GM21619 (cell line): ENCODE results near the gene BPIFB3.

ENCODE experiments used
- ATAC-seq: cut with Tn5 transposase; IDR thresholded peaks from one replicate; pipeline ENCODE4 v1.9.1; 2021; ENCODE audit not compliant: unreplicated experiment

Gene BPIFB3

GRCh38 chr20:33061658-33062028, 7.9 kb downstream of the BPIFB3 start:
- ATAC-seq, result no peak

DNA sequence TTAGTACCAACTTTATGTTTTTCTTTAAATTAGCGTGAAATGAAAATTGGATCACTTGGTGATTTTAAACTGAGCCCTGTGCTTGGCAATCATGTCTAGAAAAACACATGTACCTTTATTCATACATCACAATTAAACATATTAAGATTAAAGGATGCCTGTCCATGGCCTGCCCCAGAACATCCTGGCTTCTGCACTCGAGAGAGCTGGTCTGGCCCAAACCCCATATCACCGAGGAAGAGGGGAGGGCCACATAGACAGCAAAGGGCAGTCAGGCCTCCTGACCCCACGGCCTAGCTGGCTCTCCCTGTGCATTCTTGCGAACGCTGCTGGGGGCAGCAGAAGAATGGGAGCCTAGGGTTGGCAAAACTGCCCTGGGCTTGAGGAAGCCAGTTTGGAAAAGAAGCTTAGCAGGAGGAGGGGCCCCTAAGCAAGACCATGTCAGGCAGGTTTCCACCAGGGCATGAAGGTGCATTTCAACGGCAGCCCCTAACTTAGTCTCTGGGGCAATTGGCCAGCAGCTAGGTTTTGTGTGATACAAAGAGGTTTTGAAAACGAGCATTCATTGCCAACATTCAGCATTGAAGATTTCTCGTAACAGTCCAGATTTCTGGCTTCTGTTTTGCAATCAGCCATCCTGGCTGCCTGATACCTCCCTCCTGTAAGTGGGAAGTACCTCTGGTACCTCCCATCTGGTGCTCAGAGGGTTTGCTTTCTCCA, 8.6 kb downstream of the BPIFB3 start:
- ATAC-seq, result no peak

DNA sequence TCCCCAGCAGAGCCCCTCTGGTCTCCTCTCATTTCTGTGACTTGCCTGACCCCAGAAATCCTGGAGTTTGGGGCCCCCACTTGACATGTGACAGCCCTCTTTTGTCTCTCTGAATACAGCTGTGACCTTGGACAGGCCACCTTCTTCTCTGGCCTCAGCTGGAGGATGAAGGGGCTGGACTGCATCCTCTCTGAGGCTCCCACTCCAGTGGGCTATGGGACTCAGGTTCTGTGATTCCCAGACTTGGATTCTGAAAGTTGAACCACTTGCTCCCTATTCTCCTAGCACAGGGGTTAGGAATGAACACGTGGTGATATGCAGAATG, 9.1 kb downstream of the BPIFB3 start:
- no peak for ATAC-seq

DNA sequence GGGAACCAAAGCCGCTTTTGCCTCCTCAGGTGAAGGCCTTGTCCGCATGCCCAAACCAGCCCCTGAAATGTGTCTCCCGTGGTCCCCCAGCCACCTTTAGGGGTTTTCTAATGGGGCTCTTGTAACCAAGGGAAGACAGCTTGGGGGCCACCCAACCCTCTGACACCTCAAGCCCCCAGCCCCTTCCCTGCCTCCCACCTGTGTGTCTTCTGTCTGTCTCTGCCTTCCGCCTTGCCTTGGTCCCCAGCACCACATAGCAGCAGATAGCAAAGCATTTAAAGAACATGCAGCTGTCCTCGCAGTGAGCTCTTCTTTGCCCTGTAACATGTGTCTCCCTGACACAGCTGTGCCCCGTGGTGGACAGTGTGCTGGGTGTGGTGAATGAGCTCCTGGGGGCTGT, 9.6 kb downstream of the BPIFB3 start:
- no peak for ATAC-seq

DNA sequence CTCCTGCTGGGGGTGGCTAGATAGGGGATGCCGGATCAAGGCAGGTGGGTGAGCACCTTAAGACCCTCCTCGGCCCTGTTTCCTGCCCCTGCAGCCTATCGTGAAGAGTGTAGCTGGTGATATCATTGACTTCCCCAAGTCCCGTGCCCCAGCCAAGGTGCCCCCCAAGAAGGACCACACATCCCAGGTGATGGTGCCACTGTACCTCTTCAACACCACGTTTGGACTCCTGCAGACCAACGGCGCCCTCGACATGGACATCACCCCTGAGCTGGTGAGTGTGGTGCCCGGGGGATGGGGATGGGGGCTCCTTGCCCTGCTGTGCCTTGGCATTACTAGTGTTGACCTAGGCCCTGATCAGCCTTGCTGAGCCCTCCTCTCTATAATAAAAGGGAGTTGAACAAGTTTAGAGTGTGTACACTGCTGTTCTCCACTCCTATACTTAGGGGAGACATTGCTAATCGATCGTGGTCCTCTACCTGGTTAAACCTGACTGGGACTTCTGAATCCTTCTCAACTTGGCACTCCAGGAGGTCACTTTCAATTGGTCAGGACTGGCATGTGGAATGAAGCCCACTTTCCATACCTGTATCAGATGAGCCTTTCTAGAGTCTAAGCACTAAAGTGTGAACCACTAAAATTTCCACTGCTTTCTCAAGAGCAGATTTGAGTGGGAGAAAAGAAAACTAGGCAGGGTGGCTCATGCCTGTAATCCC, 11.0 kb downstream of the BPIFB3 start:
- no peak for ATAC-seq

DNA sequence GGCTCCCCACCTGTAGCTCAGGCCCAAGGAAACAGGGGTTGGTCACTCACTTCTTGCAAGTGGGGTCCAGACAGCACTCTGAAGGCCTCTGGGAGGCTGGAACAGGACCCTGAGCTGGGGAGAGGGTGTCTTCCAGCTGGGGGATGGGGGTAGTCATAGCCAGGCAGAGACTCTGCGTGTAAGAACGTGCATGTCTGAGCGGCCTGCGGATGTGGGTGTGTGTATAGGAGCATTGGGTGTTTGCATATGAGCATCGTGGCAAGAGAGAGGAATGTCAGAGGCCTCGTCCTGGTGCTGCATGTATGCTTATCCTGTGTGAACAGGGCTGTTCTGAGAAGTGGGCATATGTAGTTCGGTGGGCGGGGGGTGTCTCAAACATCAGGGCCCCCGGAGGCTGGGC, 12.1 kb downstream of the BPIFB3 start:
- no peak for ATAC-seq

GRCh38 chr20:33067806-33068205, 14.1 kb downstream of the BPIFB3 start:
- ATAC-seq, result no peak

GRCh38 chr20:33068251-33068939, 14.7 kb downstream of the BPIFB3 start:
- no peak for ATAC-seq

- no peak for ATAC-seq
These were observed 16.0 kb downstream of the BPIFB3 start for GRCh38 chr20:33069673-33070072.

- no peak for ATAC-seq
These were observed 16.7 kb downstream of the BPIFB3 start for GRCh38 chr20:33070111-33071053.

DNA sequence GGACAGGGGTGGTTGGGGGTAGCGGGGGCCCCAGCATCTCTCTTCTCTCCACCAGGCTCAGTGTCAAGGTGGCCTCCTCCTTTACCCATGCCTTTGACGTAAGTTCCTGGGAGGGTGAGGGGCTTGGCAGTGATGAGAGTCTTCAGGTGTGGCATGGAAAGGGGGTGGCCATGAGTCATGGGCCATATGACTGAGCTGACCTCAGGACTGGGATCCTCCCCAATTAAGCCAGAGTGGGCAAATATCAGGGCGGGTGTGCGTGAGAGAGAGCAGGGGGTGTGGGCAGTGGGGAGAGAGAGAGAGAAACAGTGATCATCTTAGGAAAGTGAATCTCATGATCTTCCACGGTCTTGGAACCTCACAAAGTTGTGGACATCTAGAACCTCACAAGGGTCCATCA, 17.5 kb downstream of the BPIFB3 start:
- ATAC-seq, result no peak

DNA sequence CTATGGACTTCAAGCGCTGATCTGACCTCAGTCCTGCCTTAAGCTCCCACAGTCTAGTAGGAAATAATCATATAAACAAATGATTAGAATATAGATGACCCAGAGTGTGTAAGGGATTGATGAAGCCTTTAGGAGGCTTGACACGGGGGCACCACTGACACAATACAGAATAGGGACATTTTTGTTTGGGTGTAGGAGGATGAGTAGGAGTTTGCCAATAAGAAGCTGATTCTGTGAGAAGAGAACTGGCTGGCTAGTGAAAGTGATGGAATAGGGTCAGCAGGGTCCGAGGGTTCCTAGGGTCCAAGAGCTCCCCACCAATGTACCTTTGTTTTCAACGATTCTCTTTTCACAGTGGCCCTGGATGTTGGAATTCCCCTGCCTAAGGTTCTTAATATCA, 18.7 kb downstream of the BPIFB3 start:
- ATAC-seq, result no peak

DNA sequence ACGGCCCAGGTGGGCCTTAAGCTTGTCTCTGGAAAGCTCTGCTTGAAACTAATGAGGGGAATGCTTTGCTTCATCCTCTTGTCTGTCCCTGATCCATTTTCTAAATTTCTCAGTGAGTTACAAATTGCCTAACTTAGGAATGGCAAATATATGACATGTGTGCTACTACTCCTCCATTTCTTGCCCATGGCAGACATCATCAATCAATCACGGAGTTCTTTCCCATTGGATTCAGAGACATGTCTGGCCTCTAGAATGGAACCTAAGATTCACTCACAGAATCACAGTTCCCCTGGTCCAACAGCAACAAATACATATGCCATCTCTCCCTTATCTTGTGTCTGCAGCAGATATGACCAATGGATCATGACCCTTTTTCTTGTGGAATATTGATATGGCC, 19.1 kb downstream of the BPIFB3 start:
- ATAC-seq, result no peak

DNA sequence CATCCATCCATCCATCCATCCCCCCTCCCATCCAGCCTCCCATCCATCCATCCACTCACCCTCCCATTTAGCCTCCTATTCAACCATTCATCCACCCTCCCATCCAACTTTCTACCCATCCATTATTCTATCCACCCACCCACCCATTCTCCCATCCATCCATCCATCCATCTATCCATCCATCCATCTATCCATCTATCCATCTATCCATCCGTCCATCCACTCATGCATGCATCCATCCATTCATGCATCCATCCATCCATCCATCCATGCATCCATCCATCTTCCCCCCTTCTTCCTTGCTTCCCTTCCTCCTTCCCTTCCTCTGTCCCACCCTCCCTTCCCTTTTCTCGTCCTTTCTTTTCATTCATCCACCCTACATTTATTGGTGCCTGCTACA, 21.0 kb downstream of the BPIFB3 start:
- ATAC-seq, result no peak

- no peak for ATAC-seq
These were observed 21.6 kb downstream of the BPIFB3 start for GRCh38 chr20:33075281-33075680.

DNA sequence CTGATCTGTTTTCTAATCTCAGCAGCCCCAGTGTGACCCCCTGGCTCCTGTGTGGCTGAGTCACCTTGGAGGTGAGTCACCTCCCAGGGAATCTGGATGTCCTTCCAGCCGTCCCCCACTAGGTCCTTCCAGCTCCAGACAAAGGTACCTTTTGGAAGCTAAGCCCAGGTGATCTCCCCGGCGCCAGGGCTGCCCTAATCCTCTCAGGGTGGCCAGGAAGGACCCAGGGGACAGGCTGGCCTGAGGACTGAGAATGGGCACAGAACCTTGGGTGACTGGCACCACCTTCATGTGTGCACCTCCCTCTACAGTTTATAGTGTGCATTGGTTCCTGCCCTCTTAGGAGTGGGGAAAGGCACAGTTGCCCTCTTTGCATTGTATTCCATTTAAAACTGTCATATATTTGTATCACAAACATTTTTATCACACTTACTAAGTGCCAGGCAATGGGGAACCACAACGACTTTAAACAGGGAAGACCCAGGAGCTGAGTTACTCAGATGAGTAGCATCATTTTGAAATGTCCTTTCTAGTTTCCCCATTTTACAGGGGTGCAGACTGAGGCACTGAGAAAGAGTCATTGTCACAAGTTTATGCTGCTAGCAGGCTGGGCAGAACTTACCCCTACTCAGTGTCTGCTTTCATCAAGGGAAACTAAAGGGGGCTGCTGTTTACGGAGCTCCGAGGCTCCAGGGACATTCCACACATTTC, 23.1 kb downstream of the BPIFB3 start:
- ATAC-seq, result no peak

- ATAC-seq, result no peak
These were observed 25.6 kb downstream of the BPIFB3 start, which contains the start of gene BPIFB4 for GRCh38 chr20:33079259-33079658. Gene BPIFB4 (plus strand): TSS chr20:33079643. CDS start chr20:33081527, 1,884 bp downstream.

- no peak for ATAC-seq
These were observed 27.9 kb downstream of the BPIFB3 start for GRCh38 chr20:33081411-33082154.

GRCh38 chr20:33082546-33082945, 28.8 kb downstream of the BPIFB3 start:
- no peak for ATAC-seq
